Measurements from ENCODE around the gene MUSK.

- TF ChIP-seq MAFK (IDR thresholded peaks at IDR 0.05; ENCODE audit: low read depth, low read length) (no peak), CTCF (conservative IDR thresholded peaks at IDR 0.05; ENCODE audit: low read depth, low read length) (no peak), RFX5 (IDR thresholded peaks at IDR 0.05; ENCODE audit: low read depth, low read length) (no peak), RAD21 (IDR thresholded peaks at IDR 0.05; ENCODE audit: low read length) (no peak), FOS (IDR thresholded peaks at IDR 0.05; ENCODE audit: low read depth, low read length) (no peak), CEBPB (IDR thresholded peaks at IDR 0.05; ENCODE audit: low read depth, low read length) (no peak), POLR2A (IDR thresholded peaks at IDR 0.05; ENCODE audit: low read depth, low read length) (no peak)
Observed at GRCh38 chr9:110835859-110836271, 167.3 kb downstream of the MUSK start.

All from IMR-90 (cell line).